Astrocyte (in vitro differentiated cells and primary cell): Measurements from ENCODE around the gene ABI2. TPM values are rescaled to one million over a fixed set of nuclear protein-coding genes. Genes with fewer than 3 reads are reported as not detected.

Experiments used
- DNase-seq: peaks from one replicate; pipeline ENCODE4 v3.0.0-alpha.2; 2010; ENCODE audit warnings: low read depth
- FAIRE-seq: peaks from 2 replicates; lab custom pipeline; 2011; peaks lifted over from hg19 to GRCh38; lab: Jason Lieb, UNC
- H2AFZ ChIP-seq: 2 replicates; pipeline ENCODE4 v1.6.0; 2012; ENCODE audit warnings: low read depth, low read length, inconsistent platforms
- H3K27ac ChIP-seq: 2 replicates; pipeline ENCODE4 v1.5.1; 2011; ENCODE audit warnings: low read depth, low read length, inconsistent platforms
- H3K27me3 ChIP-seq: 2 replicates; pipeline ENCODE4 v1.6.0; 2011; ENCODE audit warnings: low read length, inconsistent platforms; ENCODE audit not compliant: insufficient read depth
- H3K36me3 ChIP-seq: 2 replicates; pipeline ENCODE4 v1.5.1; 2011; ENCODE audit warnings: low read length, inconsistent platforms; ENCODE audit not compliant: insufficient read depth
- H3K4me1 ChIP-seq: 2 replicates; pipeline ENCODE4 v1.5.1; 2011; ENCODE audit warnings: low read length, inconsistent platforms; ENCODE audit not compliant: insufficient read depth
- H3K4me2 ChIP-seq: 2 replicates; pipeline ENCODE4 v1.6.0; 2012; ENCODE audit warnings: low read length, inconsistent platforms
- H3K4me3 ChIP-seq: 2 replicates; pipeline ENCODE4 v1.5.1; 2011; ENCODE audit warnings: low read depth, mild to moderate bottlenecking, low read length, inconsistent platforms; ENCODE audit not compliant: insufficient read depth
- H3K79me2 ChIP-seq: 2 replicates; pipeline ENCODE4 v1.6.0; 2012; ENCODE audit warnings: mild to moderate bottlenecking, low read length, inconsistent platforms; ENCODE audit not compliant: insufficient read depth
- H3K9ac ChIP-seq: 2 replicates; pipeline ENCODE4 v1.6.0; 2012; ENCODE audit warnings: mild to moderate bottlenecking, low read length, inconsistent platforms
- H3K9me3 ChIP-seq: 2 replicates; pipeline ENCODE4 v1.5.1; 2012; ENCODE audit warnings: low read depth, mild to moderate bottlenecking, low read length, inconsistent platforms; ENCODE audit not compliant: insufficient read depth
- H4K20me1 ChIP-seq: 2 replicates; pipeline ENCODE4 v1.6.0; 2012; ENCODE audit warnings: low read length, inconsistent platforms; ENCODE audit not compliant: insufficient read depth
- H3K27ac Mint-ChIP-seq: one replicate; pipeline ENCODE4 v1.8.0; 2021; ENCODE audit warnings: mild to moderate bottlenecking, mixed read lengths; ENCODE audit not compliant: unreplicated experiment
- H3K27me3 Mint-ChIP-seq: one replicate; pipeline ENCODE4 v1.8.0; 2021; ENCODE audit warnings: low read depth, mixed read lengths; ENCODE audit not compliant: unreplicated experiment
- H3K36me3 Mint-ChIP-seq: one replicate; pipeline ENCODE4 v1.8.0; 2021; ENCODE audit warnings: low read depth, mixed read lengths; ENCODE audit not compliant: unreplicated experiment
- H3K4me1 Mint-ChIP-seq: one replicate; pipeline ENCODE4 v1.8.0; 2021; ENCODE audit warnings: low read depth, mixed read lengths; ENCODE audit not compliant: unreplicated experiment
- H3K4me3 Mint-ChIP-seq: one replicate; pipeline ENCODE4 v1.8.0; 2021; ENCODE audit warnings: mild to moderate bottlenecking, moderate library complexity, mixed read lengths; ENCODE audit not compliant: unreplicated experiment
- H3K9me3 Mint-ChIP-seq: one replicate; pipeline ENCODE4 v1.8.0; 2021; ENCODE audit warnings: mild to moderate bottlenecking, mixed read lengths; ENCODE audit not compliant: unreplicated experiment
- EZH2 ChIP-seq: IDR thresholded peaks from 2 replicates; pipeline ENCODE4 v1.6.1; 2012; ENCODE audit warnings: mild to moderate bottlenecking, low read length, inconsistent platforms; ENCODE audit not compliant: insufficient read depth
- total RNA-seq: library from RNA; stranded (reverse); gene quantifications from 2 replicates; pipeline ENCODE4 v1.2.1, GENCODE V29; 2021
- TF ChIP-seq, protein P1 (sequence below): IDR thresholded peaks from 2 replicates; pipeline ENCODE4 v1.5.1; 2011; ENCODE audit warnings: low read depth, mild to moderate bottlenecking, inconsistent platforms, low read length, moderate library complexity; ENCODE audit not compliant: insufficient read depth

The ABI2 gene
- total RNA-seq, 1 donor from 2014 or later: 56.0 TPM

DNA sequence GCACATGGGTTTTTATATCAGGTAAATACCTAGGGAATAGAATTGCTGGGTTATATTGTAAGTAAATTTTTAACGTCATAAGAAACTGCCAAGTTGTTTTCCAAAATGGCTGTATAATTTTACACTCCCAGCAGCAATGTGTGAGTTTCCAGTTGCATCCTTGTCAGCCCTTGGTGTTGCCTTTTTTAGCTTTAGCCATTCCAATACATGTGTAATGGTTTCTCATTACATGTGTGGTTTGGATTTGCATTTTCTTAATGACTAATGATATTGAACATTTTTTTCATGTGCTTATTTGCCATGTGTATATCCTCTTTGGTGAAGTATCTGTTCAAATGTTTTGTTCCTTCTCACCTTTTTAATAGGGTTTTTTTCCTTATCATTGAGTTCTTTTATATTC lies 70.8 kb downstream of the ABI2 start:
- Histone ChIP-seq H3K9ac (no peak overlapping the region), H4K20me1 (no peaks in the 10 kb centered on the region), H3K4me3 (no peak overlapping the region), H3K36me3 (peaks cover 2% of the 10 kb centered on the region), H2AFZ (no peak overlapping the region), H3K9me3 (no peaks in the 10 kb centered on the region), H3K27me3 (no peaks in the 10 kb centered on the region), H3K4me2 (no peak overlapping the region), H3K4me1 (peaks cover 25% of the 10 kb centered on the region), H3K27ac (no peak overlapping the region), H3K79me2 (peaks cover 3% of the 10 kb centered on the region)
- H3K4me1 Mint-ChIP-seq: peaks cover 10% of the 10 kb centered on the region
- H3K36me3 Mint-ChIP-seq: peaks cover 5% of the 10 kb centered on the region
- H3K27ac Mint-ChIP-seq: no peak overlapping the region
- DNase-seq (peak; percentile 35), FAIRE-seq (peak; percentile 29)
- H3K9me3 Mint-ChIP-seq: peaks cover 2% of the 10 kb centered on the region
- TF ChIP-seq EZH2: no peak
- TF ChIP-seq, protein P1, sequence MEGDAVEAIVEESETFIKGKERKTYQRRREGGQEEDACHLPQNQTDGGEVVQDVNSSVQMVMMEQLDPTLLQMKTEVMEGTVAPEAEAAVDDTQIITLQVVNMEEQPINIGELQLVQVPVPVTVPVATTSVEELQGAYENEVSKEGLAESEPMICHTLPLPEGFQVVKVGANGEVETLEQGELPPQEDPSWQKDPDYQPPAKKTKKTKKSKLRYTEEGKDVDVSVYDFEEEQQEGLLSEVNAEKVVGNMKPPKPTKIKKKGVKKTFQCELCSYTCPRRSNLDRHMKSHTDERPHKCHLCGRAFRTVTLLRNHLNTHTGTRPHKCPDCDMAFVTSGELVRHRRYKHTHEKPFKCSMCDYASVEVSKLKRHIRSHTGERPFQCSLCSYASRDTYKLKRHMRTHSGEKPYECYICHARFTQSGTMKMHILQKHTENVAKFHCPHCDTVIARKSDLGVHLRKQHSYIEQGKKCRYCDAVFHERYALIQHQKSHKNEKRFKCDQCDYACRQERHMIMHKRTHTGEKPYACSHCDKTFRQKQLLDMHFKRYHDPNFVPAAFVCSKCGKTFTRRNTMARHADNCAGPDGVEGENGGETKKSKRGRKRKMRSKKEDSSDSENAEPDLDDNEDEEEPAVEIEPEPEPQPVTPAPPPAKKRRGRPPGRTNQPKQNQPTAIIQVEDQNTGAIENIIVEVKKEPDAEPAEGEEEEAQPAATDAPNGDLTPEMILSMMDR: no peak
- H3K4me3 Mint-ChIP-seq: no peak overlapping the region
- H3K27me3 Mint-ChIP-seq: no peaks in the 10 kb centered on the region

DNA sequence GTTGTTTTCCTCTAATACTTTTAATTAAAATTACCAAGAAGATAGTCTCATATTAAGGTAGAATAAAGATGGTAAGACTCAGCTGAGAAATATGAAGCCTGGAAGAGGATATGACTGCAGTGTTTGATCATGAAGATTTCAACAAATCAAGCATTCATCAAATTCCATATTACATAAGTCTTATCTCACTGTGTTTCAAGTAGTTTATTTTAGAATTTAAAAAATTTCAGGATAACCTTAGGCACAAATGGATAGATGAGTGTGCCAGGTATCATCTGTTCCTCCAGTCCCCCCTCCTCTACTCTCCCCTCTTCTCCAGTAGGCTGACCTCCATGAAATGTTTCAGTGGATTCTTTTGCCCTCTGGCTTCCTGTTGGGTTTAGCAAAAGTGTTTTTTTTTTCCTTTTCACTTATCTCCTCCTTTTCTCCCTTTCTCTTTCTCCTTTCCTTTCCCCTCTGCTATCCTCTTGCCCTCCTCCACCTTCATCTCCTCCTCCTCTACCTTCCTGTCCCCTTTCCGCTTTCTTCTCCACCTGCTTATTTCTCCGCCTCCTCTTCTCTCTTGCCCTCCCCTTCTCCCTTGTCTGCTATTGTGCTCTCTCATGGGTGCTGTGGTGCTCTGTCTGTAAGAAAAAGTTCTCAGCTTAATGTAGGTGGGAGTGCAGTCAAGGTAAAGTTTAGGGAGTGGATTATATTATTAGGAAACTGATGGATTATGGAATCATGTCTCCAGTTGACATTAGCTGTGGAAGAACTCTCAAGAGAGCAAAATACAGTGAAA lies 72.8 kb downstream of the ABI2 start:
- Mint-ChIP-seq H3K27me3 (no peaks in the 10 kb centered on the region), H3K9me3 (peaks cover 2% of the 10 kb centered on the region), H3K4me3 (no peak overlapping the region), H3K27ac (peak overlapping the region; percentile 47), H3K36me3 (peaks cover 8% of the 10 kb centered on the region), H3K4me1 (peaks cover 12% of the 10 kb centered on the region)
- Histone ChIP-seq H3K36me3 (peaks cover 2% of the 10 kb centered on the region), H3K9me3 (no peaks in the 10 kb centered on the region), H3K27ac (peak overlapping the region; percentile 19), H3K27me3 (no peaks in the 10 kb centered on the region), H3K9ac (no peak overlapping the region), H3K79me2 (peaks cover 3% of the 10 kb centered on the region), H3K4me3 (no peak overlapping the region), H3K4me2 (peak overlapping the region; percentile 64), H4K20me1 (no peaks in the 10 kb centered on the region), H3K4me1 (peaks cover 30% of the 10 kb centered on the region), H2AFZ (no peak overlapping the region)
- peak; percentile 49 for DNase-seq
- no peak for TF ChIP-seq EZH2
- TF ChIP-seq, protein P1: no peak
- no peak for FAIRE-seq

DNA sequence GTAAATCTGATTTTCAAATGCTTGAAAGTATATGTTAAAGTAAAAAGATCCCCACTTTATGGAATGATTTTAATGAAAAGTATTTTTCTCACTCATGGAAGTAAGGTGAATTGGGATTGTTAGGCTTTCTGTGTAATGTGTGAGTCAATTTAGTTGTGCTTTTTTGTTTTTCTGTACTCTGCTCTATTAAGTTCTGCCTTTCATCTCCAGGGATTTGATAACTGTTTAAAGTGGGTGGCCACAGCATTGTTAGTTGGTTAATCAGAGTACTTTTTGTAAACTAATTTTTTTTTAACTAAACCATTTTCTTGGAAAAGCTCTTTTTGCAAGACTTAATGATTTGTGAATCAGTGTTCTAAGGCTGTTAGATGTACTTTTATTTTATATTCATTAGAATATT lies 76.8 kb downstream of the ABI2 start:
- H3K9me3 Mint-ChIP-seq: no peaks in the 10 kb centered on the region
- Histone ChIP-seq H3K79me2 (no peaks in the 10 kb centered on the region), H2AFZ (no peak overlapping the region), H3K27ac (peak overlapping the region; percentile 34), H3K4me2 (no peak overlapping the region), H3K27me3 (no peaks in the 10 kb centered on the region), H3K9ac (no peak overlapping the region), H3K9me3 (no peaks in the 10 kb centered on the region), H4K20me1 (peaks cover 3% of the 10 kb centered on the region), H3K4me3 (no peak overlapping the region), H3K4me1 (peaks cover 30% of the 10 kb centered on the region), H3K36me3 (no peaks in the 10 kb centered on the region)
- TF ChIP-seq, protein P1: no peak
- no peak for TF ChIP-seq EZH2
- DNase-seq (peak; percentile 74), FAIRE-seq (no peak)
- H3K36me3 Mint-ChIP-seq: peaks cover 3% of the 10 kb centered on the region
- H3K27ac Mint-ChIP-seq: no peak overlapping the region
- peaks cover 12% of the 10 kb centered on the region for H3K4me1 Mint-ChIP-seq
- H3K4me3 Mint-ChIP-seq: no peak overlapping the region
- no peaks in the 10 kb centered on the region for H3K27me3 Mint-ChIP-seq
